Fibroblast of villous mesenchyme (primary cell): ENCODE data around the gene PRR18. TPM values are rescaled to one million over a fixed set of nuclear protein-coding genes. Genes with fewer than 3 reads are reported as not detected.
A peak's percentile ranks its signal among the peaks of the same experiment; 100 is the strongest.

Source experiments
- DNase-seq: peaks from one replicate; pipeline ENCODE4 v3.0.0-alpha.2; 2010; ENCODE audit warnings: low read depth
- H3K4me3 ChIP-seq: 2 replicates; pipeline ENCODE4 v1.5.1; 2011; ENCODE audit warnings: low read depth, mild to moderate bottlenecking, low read length
- CTCF ChIP-seq: IDR thresholded peaks from 2 replicates; pipeline ENCODE4 v1.5.1; 2012; ENCODE audit warnings: low read depth, mild to moderate bottlenecking, low read length; ENCODE audit not compliant: insufficient read depth
- total RNA-seq: library from RNA; depleted of rRNA; stranded (reverse); fragments of >200 nt; gene quantifications from 2 replicates; pipeline ENCODE4 v1.2.3, GENCODE V29; 2012

Gene PRR18
- total RNA-seq, 1 donor: under 0.01 TPM

GRCh38 chr6:166342349-166343149 is 34.4 kb upstream of the PRR18 start, which contains the start of gene SFT2D1:
SFT2D1 (minus strand) TSS chr6:166342545; CDS start chr6:166342481, 64 bp downstream.
- peak within 1 kb of the TSS; percentile 92 for H3K4me3 ChIP-seq
- TF ChIP-seq CTCF: no peak
- peak; percentile 84 for DNase-seq

- peak overlapping the region; percentile 92 for H3K4me3 ChIP-seq
- DNase-seq: peak; percentile 40
- TF ChIP-seq CTCF: no peak
These were observed 33.8 kb upstream of the PRR18 start for GRCh38 chr6:166341977-166342348.

DNA sequence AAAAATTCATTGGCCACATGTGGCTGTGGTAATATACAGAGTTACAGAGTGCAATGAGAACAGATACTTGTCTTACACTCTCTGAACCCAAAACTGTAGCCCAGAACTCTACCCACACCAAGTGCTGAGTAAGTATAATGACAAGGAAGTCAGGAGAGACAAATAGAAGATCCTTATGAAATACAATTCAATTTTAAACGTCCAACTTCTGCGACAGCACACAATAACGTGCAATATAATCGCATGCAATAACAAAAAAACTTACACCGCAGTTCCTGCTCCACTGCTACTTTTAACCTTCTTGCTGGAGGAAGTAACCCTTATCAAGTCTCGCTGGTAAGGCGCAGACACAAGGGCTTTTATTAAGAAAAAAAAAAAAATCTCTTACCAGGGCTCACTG is 33.3 kb upstream of the PRR18 start:
- no peak for DNase-seq
- TF ChIP-seq CTCF: no peak
- peak overlapping the region; percentile 92 for H3K4me3 ChIP-seq

DNA sequence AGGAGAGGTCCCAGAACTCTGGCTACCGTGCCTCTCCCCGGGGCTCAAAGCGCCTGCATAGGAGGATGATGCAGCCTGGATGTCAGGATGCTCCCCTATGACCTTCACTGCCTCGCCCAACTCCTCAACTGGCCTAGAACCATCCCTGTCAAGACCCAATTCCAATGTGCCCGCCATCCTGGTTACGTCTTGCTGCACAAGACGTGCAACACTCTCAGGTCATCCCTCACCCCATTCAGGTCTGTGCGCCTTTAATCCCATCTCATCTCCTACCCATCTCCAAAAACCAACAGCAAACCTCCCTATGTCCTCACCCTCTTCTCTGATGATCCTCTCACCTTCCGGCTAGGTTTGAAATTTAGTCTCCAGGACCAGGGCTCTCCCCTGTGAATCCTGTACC is 30.7 kb upstream of the PRR18 start:
- no peak for TF ChIP-seq CTCF
- no peak overlapping the region for H3K4me3 ChIP-seq
- DNase-seq: no peak

DNA sequence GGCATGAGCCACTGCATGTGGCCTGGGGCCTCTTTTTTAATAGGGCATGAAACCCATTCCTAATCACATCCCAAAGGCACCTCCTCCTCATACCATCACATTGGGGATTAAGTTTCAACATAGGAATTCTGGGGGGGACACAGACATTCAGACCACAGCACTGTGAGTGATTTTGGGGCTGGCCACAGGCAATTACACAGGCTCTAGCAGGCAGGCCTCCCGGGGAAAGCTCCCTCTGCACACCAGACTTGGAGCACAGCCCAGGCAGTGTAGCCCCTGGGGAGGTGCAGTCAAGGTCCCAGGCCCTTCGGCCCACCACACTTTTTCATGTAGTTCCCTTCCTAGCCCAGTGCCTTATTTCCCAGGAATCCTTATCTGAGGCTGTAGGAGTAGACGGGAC is 28.7 kb upstream of the PRR18 start:
- no peak for TF ChIP-seq CTCF
- no peak overlapping the region for H3K4me3 ChIP-seq
- no peak for DNase-seq

- no peak for TF ChIP-seq CTCF
- H3K4me3 ChIP-seq: no peak overlapping the region
- no peak for DNase-seq
These were observed 27.4 kb upstream of the PRR18 start for GRCh38 chr6:166335378-166336302.
